ENCODE measurements around the gene ITPR1.

The ITPR1 gene

GRCh38 chr3:4684976-4685375 lies 191.8 kb downstream of the ITPR1 start:
- FAIRE-seq, result no peak
- no peak for TF ChIP-seq CTCF (IDR thresholded peaks at IDR 0.05; ENCODE audit: insufficient read depth, missing control alignments)
- DNase-seq (ENCODE audit: insufficient read length, low spot score), result no peak

GRCh38 chr3:4685673-4686345 lies 192.7 kb downstream of the ITPR1 start:
- FAIRE-seq (no peak), DNase-seq (ENCODE audit: insufficient read length, low spot score) (no peak)
- TF ChIP-seq CTCF (IDR thresholded peaks at IDR 0.05; ENCODE audit: insufficient read depth, missing control alignments), result no peak

GRCh38 chr3:4686619-4687018 lies 193.5 kb downstream of the ITPR1 start:
- DNase-seq (ENCODE audit: insufficient read length, low spot score) (no peak), FAIRE-seq (no peak)
- TF ChIP-seq CTCF (IDR thresholded peaks at IDR 0.05; ENCODE audit: insufficient read depth, missing control alignments), result no peak

- FAIRE-seq (no peak), DNase-seq (ENCODE audit: insufficient read length, low spot score) (no peak)
- no peak for TF ChIP-seq CTCF (IDR thresholded peaks at IDR 0.05; ENCODE audit: insufficient read depth, missing control alignments)
Observed at GRCh38 chr3:4687167-4687566, 194.0 kb downstream of the ITPR1 start.

GRCh38 chr3:4687596-4687995 lies 194.4 kb downstream of the ITPR1 start:
- DNase-seq (ENCODE audit: insufficient read length, low spot score) (no peak), FAIRE-seq (no peak)
- TF ChIP-seq CTCF (IDR thresholded peaks at IDR 0.05; ENCODE audit: insufficient read depth, missing control alignments), result no peak

- TF ChIP-seq CTCF (IDR thresholded peaks at IDR 0.05; ENCODE audit: insufficient read depth, missing control alignments), result no peak
- FAIRE-seq, result no peak
- no peak for DNase-seq (ENCODE audit: insufficient read length, low spot score)
Observed at GRCh38 chr3:4688411-4688810, 195.3 kb downstream of the ITPR1 start.

GRCh38 chr3:4689021-4689420 lies 195.9 kb downstream of the ITPR1 start:
- DNase-seq (ENCODE audit: insufficient read length, low spot score) (no peak), FAIRE-seq (no peak)
- TF ChIP-seq CTCF (IDR thresholded peaks at IDR 0.05; ENCODE audit: insufficient read depth, missing control alignments), result no peak

Data from D721Med (cell line).